ENCODE data around the gene MGAT5B.
"Not testable (repeated sequence)": the region's sequence is repeated elsewhere in the genome, so short reads cannot be mapped to it uniquely, and the experiment has no call there.

MGAT5B gene

GRCh38 chr17:76848670-76849069 lies 19.5 kb upstream of the MGAT5B start:
- DNase-seq, result no peak

DNA sequence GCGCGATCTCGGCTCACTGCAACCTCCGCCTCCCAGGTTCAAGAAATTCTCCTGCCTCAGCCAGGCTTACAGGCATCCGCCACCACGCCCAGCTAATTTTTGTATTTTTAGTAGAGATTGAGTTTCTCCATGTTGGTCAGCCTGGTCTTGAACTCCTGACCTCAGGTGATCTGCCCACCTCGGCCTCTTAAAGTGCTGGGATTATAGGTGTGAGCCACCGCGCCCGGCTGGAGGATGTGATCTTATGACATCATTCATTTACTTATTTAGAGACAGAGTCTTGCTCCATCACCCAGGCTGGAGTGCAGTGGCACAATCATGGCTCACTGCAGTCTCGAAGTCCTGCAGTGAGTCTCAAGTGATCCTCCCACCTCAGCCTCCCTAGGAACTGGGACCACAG lies 19.0 kb upstream of the MGAT5B start:
- not testable (repeated sequence) for DNase-seq

GRCh38 chr17:76852843-76853242 lies 15.4 kb upstream of the MGAT5B start:
- DNase-seq, result no peak

GRCh38 chr17:76855105-76855504 lies 13.1 kb upstream of the MGAT5B start:
- no peak for DNase-seq

DNA sequence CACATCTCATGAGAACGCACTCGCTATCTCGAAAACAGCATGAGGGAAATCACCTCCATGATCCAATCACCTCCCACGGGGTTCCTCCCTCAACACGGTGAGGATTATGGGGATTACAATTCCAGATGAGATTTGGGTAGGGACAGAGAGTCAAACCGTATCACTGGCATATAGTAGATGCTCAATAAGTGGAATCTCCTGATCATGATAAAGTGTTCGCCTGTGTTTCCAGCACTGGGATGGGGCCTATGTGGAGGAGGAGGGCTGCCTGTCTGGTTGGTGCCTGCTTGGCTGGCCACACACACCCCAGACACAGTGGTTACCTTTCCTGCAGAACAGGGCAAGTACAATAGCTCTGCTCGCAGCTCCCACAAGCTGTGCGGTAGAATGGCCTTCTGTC lies 6.1 kb upstream of the MGAT5B start:
- no peak for DNase-seq

DNA sequence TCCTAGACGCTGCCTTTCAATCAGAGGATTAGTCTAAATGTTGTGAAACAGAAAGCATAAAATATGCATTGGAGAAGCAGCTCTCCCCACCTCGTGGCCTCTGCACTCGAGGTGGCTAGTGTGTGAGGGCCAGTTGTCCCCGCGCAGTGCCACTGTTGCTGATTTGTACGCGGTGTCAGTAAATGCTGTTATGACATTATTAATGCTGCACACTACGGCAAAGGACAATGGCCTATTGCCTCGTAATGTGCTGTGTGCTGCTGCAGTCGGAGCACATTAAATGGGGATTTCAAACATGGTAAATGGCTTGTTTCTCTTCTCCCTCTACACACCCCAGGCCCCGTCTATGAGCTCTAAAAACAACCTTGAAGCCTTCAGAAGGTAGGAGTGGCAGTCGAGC lies 5.7 kb upstream of the MGAT5B start:
- DNase-seq, result no peak

GRCh38 chr17:76864024-76864423 lies 4.2 kb upstream of the MGAT5B start:
- no peak for DNase-seq

GRCh38 chr17:76865174-76865573 lies 3.0 kb upstream of the MGAT5B start:
- no peak for DNase-seq

- no peak for DNase-seq
These were observed 2.0 kb upstream of the MGAT5B start for GRCh38 chr17:76866203-76866602.

- DNase-seq, result no peak
These were observed 1.2 kb upstream of the MGAT5B start for GRCh38 chr17:76866774-76867577.

DNA sequence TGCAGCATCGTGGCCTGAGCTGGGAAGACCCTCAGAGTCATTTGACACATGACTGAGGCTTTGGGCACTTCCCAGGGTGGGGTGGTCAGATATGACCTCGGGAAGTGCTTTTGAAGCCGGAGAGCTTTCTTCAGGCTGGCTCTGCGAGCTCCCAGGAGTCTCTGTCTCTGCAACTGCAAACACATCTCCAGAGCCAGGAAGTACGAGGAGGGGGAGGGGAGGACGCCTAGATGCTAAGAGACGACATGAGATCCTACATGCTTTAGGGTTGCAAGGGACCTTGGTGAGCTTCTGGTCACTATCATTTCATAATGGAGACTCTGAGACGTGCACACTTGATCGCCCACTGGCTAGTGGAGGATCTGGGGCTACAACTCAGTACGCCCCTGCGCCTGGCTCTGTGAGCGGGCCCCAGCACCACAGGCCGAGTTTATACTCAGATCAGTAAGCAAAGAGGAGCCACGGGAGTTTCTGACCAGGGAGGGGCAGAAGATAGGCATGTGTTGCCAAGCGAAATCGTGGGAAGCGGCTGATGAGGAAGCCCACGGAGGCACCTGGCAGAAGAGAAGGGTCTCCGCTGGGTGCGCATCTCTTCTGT lies 527 bp upstream of the MGAT5B start:
- DNase-seq, result no peak

- DNase-seq, result peak; percentile 6
These were observed 678 bp downstream of the MGAT5B start for GRCh38 chr17:76868669-76869495.

- DNase-seq, result no peak
These were observed 1.5 kb downstream of the MGAT5B start for GRCh38 chr17:76869496-76870376.

DNA sequence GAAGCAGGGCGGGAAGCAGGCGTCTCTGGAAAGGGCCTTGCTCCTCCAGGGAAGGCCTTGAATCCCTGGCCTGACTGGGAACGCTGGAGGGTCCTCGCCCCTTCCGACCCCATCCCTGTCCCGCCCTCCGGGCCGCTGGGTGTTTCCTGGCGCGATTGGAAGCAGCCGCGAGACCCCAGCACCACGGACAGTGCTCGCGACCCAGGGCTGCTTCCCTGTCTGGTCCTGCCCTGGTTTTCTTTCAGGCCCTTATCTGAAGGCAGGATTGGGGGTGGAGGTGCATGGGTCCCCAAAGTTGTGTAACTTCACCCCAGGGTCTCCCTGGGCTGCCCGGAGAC lies 2.1 kb downstream of the MGAT5B start:
- no peak for DNase-seq

- DNase-seq, result no peak
These were observed 3.5 kb downstream of the MGAT5B start for GRCh38 chr17:76871668-76872067.

GRCh38 chr17:76872221-76872873 lies 4.1 kb downstream of the MGAT5B start:
- no peak for DNase-seq

- DNase-seq, result no peak
These were observed 4.6 kb downstream of the MGAT5B start for GRCh38 chr17:76872874-76873221.

DNA sequence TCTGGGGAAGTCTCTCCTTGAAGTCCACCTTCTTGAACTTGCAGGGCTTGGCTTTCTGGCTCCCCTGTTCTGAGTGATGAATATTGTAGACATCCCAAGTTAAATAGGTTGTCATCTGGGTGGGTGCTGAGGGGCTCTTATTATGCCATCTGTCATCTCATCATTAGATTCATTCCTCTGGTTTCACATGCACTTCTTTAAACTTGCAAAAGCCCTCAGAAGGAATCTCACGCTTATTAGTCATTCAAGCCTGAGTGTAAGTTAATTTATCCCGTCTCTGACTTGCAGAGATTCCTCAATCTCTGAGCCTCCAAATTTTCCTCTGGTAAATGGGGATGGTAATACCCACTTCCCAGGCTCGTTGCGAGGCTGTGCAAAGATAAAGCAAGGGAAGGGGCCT lies 5.7 kb downstream of the MGAT5B start:
- DNase-seq, result no peak

DNA sequence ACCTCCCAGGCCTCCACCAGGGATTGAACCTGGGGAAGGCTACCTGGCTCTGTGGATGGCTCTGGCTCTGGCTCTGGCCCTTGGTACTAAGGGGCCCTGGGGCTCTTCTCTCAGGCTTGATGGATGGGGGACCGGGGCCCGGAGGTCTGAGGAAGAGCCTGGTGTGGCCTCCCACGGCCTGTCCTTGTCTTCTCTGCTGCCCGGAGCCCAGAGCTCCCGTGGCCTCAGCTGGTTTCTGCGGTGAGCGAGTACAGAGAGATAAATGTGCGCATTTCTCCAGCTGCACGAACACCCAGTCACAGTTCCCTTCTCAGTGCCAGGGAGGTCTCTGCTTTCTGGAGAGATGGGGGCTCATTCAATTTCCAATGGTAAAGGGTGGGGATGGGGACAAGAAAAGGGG lies 9.2 kb downstream of the MGAT5B start:
- DNase-seq, result no peak

DNA sequence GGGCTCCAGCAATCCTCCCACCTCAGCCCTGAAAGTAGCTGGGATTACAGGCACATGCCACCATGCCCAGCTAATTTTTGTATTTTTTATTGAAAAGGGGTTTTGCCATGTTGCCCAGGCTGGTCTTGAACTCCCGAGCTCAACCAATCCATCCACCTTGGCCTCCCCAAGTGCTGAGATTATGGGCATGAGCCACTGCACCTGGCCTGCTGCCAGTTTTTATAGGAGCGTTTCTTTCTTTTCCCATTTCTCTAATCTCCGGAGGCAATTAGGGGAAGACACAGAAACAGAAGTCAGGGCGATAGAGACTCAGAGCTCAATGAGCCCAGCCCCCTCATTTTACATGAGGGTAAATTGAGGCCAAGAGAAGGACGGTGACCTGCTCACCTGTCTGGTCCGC lies 10.4 kb downstream of the MGAT5B start:
- no peak for DNase-seq

DNA sequence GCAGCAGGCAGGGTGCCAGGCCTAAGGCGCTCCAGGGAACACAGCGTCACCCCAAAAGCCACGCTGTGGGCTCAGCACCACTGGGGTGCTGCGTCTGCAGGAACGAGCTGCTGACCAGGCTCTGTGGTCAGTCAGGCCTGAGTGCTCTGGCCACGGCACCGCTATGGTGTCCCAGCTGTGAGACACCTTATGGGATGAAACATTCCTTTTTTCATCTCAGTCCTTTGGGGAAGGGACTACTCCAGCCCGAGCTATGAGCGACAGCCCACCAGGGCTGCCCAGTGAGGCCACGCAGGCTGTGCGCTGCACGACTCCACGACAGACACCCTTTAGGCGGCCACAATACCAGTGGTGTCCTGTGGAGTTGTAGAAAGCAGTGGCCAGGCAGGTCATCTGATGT lies 11.1 kb downstream of the MGAT5B start:
- no peak for DNase-seq

DNA sequence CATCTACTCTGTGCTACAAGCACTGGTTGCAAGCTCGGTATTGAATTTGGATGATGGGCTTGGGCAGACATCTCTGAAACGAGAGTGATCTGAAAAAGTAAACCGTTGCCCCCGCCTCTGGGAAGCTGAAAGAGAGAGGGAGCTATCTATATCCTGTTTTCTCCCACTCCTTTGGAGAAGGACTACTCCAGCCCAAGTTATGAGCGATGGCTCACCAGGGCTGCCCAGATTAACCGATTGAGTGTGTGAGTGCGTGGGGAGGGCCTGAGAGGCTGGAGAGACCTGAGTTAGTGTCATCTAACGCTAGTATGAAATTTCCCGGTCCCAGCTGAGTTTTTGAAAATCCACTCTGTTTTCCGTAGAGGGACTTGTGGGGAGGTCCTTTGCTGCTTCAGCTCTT lies 11.5 kb downstream of the MGAT5B start:
- no peak for DNase-seq

- no peak for DNase-seq
These were observed 12.1 kb downstream of the MGAT5B start for GRCh38 chr17:76880268-76880667.
